SK-N-SH treated with all-trans-retinoic acid at 6 μM for 48 hours (cell line): Measurements from ENCODE around the gene VCP.
A peak's percentile ranks its signal among the peaks of the same experiment; 100 is the strongest.

Experiments used
- ATAC-seq: fragments of 200-7000 bp; cut with Tn5 transposase; 3 replicates; pipeline ENCODE4 v1.9.1; 2020; ENCODE audit warnings: mild to moderate bottlenecking, moderate library complexity
- BACH2 ChIP-seq: fragments of 250-450 bp; sonication (Bioruptor Pico); IDR thresholded peaks from 2 replicates; pipeline ENCODE4 v1.9.0; 2021; ENCODE audit warnings: mild to moderate bottlenecking, borderline replicate concordance
- CSDC2 ChIP-seq: fragments of 250-450 bp; sonication (Bioruptor Pico); IDR thresholded peaks from 2 replicates; pipeline ENCODE4 v1.5.0; 2020; ENCODE audit warnings: mild to moderate bottlenecking, moderate library complexity
- CSRNP3 ChIP-seq: fragments of 250-450 bp; sonication (Bioruptor Pico); IDR thresholded peaks from 2 replicates; pipeline ENCODE4 v1.5.1; 2021; ENCODE audit warnings: mild to moderate bottlenecking, moderate library complexity
- ESRRG ChIP-seq: fragments of 250-450 bp; sonication (Bioruptor Pico); IDR thresholded peaks from 2 replicates; pipeline ENCODE4 v1.6.1; 2021; ENCODE audit warnings: mild to moderate bottlenecking
- GLIS3 ChIP-seq: fragments of 250-450 bp; sonication (Bioruptor Pico); IDR thresholded peaks from 2 replicates; pipeline ENCODE4 v1.5.0; 2020; ENCODE audit warnings: mild to moderate bottlenecking, moderate library complexity
- OSR1 ChIP-seq: fragments of 250-450 bp; sonication (Bioruptor Pico); IDR thresholded peaks from 2 replicates; pipeline ENCODE4 v1.8.0; 2022; ENCODE audit warnings: moderate library complexity, mild to moderate bottlenecking, inconsistent platforms
- PATZ1 ChIP-seq: fragments of 250-450 bp; sonication (Bioruptor Pico); IDR thresholded peaks from 2 replicates; pipeline ENCODE4 v1.8.0; 2020; ENCODE audit warnings: mild to moderate bottlenecking, moderate library complexity, borderline replicate concordance
- PPARA ChIP-seq: fragments of 250-450 bp; sonication (Bioruptor Pico); IDR thresholded peaks from 2 replicates; pipeline ENCODE4 v1.5.0; 2020; ENCODE audit warnings: mild to moderate bottlenecking, borderline replicate concordance
- SNAI2 ChIP-seq: fragments of 250-450 bp; sonication (Bioruptor Pico); IDR thresholded peaks from 2 replicates; pipeline ENCODE4 v1.5.0; 2020; ENCODE audit warnings: mild to moderate bottlenecking, moderate library complexity
- TCF4 ChIP-seq: fragments of 250-450 bp; sonication (Bioruptor Pico); IDR thresholded peaks from 2 replicates; pipeline ENCODE4 v1.8.0; 2021; ENCODE audit warnings: mild to moderate bottlenecking, moderate library complexity, borderline replicate concordance
- TOX ChIP-seq: fragments of 250-450 bp; sonication (Bioruptor Pico); IDR thresholded peaks from 2 replicates; pipeline ENCODE4 v1.8.0; 2021; ENCODE audit warnings: mild to moderate bottlenecking, moderate library complexity, borderline replicate concordance
- ZC3H10 ChIP-seq: fragments of 250-450 bp; sonication (Bioruptor Pico); IDR thresholded peaks from 2 replicates; pipeline ENCODE4 v1.5.1; 2021; ENCODE audit warnings: mild to moderate bottlenecking, moderate library complexity
- ZNF565 ChIP-seq: fragments of 450-650 bp; formaldehyde crosslinking; conservative IDR thresholded peaks from 2 replicates; pipeline ENCODE4 v1.5.0; 2020; ENCODE audit warnings: low read depth, mild to moderate bottlenecking, moderate library complexity
- ZNF70 ChIP-seq: fragments of 450-650 bp; formaldehyde crosslinking; IDR thresholded peaks from 2 replicates; pipeline ENCODE4 v1.5.0; 2020; ENCODE audit warnings: mild to moderate bottlenecking, moderate library complexity
- ZNF8 ChIP-seq: fragments of 450-650 bp; formaldehyde crosslinking; IDR thresholded peaks from 2 replicates; pipeline ENCODE4 v1.5.0; 2020; ENCODE audit warnings: mild to moderate bottlenecking, moderate library complexity
- TF ChIP-seq, protein P1 (sequence below): fragments of 250-450 bp; sonication (Bioruptor Pico); IDR thresholded peaks from 2 replicates; pipeline ENCODE4 v1.5.0; 2020; ENCODE audit warnings: mild to moderate bottlenecking, moderate library complexity

VCP gene

DNA sequence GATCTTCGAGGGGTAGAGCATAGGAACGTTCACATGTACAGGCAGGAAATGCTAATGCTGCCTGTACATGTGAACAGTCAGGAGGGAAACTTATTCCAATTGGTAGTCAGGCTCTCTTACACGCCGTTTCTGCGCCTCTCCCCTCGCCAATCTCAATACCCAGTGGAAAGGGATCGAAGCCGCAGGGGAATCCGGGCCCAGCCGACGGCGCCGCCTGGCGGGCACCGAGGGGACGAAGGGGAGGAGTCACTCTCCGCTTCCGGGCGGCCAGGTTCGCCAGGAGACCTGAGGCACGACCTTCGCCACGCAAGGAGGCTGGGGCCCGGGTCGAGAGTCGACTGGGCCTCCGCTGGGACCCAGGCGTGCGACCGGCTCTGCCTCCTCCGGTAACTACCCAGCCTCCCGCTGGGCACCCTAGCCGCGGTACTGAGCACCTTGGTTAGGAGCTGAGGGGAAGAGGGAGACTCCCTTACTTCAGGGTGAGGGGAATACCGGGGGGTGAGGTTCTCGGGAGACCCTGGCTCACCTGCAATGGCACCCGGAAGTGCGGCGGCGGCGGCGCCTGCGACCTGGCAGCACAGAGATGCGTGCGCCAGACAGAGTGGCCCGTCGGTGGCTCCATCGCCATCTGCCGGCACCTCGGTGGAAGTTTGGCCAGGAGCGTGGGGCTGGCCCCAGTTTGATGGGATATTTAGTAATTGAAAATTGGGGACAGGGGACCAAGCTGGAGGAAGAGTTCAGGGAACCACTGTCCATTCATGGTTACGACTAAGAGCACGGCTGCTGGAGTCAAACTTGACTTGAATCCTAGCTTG, 23.8 kb upstream of the VCP start, which contains the start of gene PIGO (continued):
- TF ChIP-seq CSRNP3 (CRISPR knock-in tag), result no peak
- no peak for TF ChIP-seq TOX (CRISPR knock-in tag)
- TF ChIP-seq OSR1 (CRISPR knock-in tag), result no peak
- TF ChIP-seq, protein P1, sequence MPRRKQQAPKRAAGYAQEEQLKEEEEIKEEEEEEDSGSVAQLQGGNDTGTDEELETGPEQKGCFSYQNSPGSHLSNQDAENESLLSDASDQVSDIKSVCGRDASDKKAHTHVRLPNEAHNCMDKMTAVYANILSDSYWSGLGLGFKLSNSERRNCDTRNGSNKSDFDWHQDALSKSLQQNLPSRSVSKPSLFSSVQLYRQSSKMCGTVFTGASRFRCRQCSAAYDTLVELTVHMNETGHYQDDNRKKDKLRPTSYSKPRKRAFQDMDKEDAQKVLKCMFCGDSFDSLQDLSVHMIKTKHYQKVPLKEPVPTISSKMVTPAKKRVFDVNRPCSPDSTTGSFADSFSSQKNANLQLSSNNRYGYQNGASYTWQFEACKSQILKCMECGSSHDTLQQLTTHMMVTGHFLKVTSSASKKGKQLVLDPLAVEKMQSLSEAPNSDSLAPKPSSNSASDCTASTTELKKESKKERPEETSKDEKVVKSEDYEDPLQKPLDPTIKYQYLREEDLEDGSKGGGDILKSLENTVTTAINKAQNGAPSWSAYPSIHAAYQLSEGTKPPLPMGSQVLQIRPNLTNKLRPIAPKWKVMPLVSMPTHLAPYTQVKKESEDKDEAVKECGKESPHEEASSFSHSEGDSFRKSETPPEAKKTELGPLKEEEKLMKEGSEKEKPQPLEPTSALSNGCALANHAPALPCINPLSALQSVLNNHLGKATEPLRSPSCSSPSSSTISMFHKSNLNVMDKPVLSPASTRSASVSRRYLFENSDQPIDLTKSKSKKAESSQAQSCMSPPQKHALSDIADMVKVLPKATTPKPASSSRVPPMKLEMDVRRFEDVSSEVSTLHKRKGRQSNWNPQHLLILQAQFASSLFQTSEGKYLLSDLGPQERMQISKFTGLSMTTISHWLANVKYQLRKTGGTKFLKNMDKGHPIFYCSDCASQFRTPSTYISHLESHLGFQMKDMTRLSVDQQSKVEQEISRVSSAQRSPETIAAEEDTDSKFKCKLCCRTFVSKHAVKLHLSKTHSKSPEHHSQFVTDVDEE (CRISPR knock-in tag), result no peak

DNA sequence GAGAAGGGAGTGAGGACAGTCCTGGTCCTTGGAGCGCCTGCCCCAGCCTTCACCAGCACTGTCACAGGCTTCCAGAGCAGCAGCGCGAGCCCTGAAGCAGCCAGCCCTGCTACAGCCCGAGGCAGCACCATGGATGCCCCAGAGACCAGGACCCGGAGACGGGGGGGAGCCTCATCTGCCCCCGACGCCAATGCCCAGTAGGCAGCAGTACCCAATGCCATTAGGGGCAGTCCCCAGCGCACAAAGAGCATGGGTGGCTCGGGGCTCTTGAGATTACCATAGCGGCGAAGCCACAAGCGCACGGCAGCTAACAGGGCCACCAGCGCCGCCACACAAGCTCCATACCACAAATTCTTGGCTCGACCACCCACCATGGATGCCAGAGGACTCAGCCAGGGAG, 19.1 kb upstream of the VCP start:
- TF ChIP-seq CSRNP3 (CRISPR knock-in tag) (no peak), SNAI2 (CRISPR knock-in tag) (no peak), ZNF8 (CRISPR knock-in tag) (no peak), ZNF565 (CRISPR knock-in tag) (no peak), TOX (CRISPR knock-in tag) (no peak), BACH2 (CRISPR knock-in tag) (no peak)
- no peak for ATAC-seq

GRCh38 chr9:35089434-35089833, 17.0 kb upstream of the VCP start:
- no peak for TF ChIP-seq CSDC2 (CRISPR knock-in tag)
- TF ChIP-seq BACH2 (CRISPR knock-in tag), result no peak
- TF ChIP-seq ZNF565 (CRISPR knock-in tag), result no peak
- TF ChIP-seq SNAI2 (CRISPR knock-in tag), result no peak
- TF ChIP-seq PPARA (CRISPR knock-in tag), result no peak
- TF ChIP-seq TOX (CRISPR knock-in tag), result no peak
- no peak for TF ChIP-seq GLIS3
- no peak for TF ChIP-seq TCF4 (CRISPR knock-in tag)

GRCh38 chr9:35085078-35085477, 12.7 kb upstream of the VCP start:
- TF ChIP-seq PATZ1, result no peak
- no peak for ATAC-seq

More at GRCh38 chr9:35089434-35089833, 17.0 kb upstream of the VCP start:
- no peak for ATAC-seq

DNA sequence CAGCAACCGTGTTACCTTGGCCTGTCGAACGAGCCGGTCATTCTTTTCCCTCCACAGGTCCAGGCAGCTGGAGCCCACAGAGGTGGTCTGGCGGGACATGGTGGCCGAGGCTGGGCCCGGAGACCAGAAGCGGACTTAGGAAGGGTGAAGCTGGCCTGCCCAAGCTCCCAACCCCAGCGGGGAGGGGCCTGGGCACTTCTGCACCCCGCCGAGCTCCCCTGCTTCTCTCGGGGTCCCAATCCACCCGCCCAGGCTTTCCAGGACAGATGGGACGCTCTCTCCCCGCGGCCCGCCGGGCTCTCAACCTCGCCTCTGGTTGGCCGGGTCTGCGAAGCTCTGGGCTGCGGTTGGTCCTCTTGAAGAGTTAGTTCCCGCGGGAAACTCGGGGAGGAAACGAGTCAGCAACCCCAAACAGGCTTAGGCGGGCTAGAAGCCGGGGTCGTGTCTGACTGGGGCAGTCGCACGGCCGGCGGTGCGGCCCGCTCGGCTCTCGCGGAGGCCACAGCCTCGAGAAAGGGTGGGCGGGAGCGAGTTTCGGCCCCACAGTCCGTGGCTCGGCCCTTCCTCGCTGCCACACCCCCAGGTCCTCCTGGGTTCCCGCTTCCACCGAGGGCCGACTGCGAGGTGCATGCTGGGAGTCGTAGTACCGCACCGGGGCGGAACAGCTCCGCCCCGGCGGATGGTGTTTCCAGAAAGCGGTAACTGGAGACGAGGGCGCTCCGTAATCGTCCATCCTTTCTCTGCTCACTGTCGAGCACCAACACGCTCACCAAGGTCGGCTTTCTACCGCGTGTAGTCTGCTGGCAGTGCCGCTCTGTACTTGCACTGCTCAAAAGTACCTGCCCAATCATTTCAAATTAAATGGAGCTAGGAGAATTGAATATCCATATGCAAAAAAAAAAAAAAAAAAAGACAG, 7.3 kb upstream of the VCP start, which contains the start of gene FANCG:
Gene FANCG (minus strand): TSS at position 517 of the 916 bp plus-strand sequence. CDS start 418 bp downstream, at position 99.
- TF ChIP-seq ESRRG (CRISPR knock-in tag) (no peak), PATZ1 (no peak), ZNF70 (no peak), CSDC2 (CRISPR knock-in tag) (no peak), TOX (CRISPR knock-in tag) (no peak), ZC3H10 (CRISPR knock-in tag) (no peak), GLIS3 (no peak)
- TF ChIP-seq, protein P1 (CRISPR knock-in tag), result no peak
- ATAC-seq, result peak; percentile 95
